Retinal pigment epithelial cell (primary cell): ENCODE results near the gene EPB41L4A.

ENCODE experiments used
- DNase-seq: peaks from one replicate; pipeline ENCODE4 v3.0.0-alpha.2; 2010; ENCODE audit warnings: low read depth
- H3K4me3 ChIP-seq: 2 replicates; pipeline ENCODE4 v1.5.1; 2011; ENCODE audit warnings: mild to moderate bottlenecking, low read length, control low read depth, moderate library complexity
- TF ChIP-seq, protein P1 (sequence below): conservative IDR thresholded peaks from 2 replicates; pipeline ENCODE4 v1.5.1; 2011; ENCODE audit warnings: low read depth, low read length, control low read depth, inconsistent platforms

Gene EPB41L4A

DNA sequence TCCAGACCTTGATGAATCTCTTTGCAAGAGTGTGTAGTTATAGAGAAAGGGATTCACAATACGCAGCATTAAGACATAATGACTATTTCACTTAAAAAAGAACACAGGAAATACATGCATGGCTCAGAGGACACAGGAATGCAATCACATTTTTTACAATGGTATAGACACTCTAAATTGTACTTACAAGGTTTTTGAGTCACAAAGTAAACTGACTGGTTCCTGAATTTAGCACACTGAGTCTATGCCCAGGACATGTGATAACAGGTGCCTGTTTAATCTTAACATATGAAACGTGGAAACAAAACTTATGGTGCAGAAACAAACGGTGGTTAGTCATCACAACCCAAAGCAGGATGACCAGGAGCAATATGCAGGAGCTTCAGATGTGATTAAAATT lies 6.7 kb downstream of the EPB41L4A start:
- H3K4me3 ChIP-seq: no peak overlapping the region
- TF ChIP-seq, protein P1, sequence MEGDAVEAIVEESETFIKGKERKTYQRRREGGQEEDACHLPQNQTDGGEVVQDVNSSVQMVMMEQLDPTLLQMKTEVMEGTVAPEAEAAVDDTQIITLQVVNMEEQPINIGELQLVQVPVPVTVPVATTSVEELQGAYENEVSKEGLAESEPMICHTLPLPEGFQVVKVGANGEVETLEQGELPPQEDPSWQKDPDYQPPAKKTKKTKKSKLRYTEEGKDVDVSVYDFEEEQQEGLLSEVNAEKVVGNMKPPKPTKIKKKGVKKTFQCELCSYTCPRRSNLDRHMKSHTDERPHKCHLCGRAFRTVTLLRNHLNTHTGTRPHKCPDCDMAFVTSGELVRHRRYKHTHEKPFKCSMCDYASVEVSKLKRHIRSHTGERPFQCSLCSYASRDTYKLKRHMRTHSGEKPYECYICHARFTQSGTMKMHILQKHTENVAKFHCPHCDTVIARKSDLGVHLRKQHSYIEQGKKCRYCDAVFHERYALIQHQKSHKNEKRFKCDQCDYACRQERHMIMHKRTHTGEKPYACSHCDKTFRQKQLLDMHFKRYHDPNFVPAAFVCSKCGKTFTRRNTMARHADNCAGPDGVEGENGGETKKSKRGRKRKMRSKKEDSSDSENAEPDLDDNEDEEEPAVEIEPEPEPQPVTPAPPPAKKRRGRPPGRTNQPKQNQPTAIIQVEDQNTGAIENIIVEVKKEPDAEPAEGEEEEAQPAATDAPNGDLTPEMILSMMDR: no peak
- DNase-seq: no peak

DNA sequence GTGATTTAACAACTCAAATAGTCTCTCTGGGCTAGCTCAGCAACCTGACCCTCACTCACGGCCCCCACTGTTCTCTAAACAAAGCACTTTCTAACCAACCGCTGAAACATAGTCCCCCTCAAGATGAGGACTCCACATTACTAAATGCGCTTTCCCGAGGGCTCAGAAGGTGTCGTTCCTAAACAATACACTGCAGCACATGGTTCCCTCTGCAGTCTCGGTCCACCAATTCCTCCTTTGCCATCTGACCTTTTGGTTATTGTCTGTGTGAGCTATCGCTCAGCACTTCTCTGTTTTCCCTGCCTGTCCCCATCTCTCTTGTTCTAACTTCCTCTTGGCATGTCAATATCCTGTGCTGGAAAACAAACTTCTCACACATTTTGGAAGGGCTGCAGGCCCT lies 7.2 kb downstream of the EPB41L4A start:
- TF ChIP-seq, protein P1: no peak
- DNase-seq: no peak

DNA sequence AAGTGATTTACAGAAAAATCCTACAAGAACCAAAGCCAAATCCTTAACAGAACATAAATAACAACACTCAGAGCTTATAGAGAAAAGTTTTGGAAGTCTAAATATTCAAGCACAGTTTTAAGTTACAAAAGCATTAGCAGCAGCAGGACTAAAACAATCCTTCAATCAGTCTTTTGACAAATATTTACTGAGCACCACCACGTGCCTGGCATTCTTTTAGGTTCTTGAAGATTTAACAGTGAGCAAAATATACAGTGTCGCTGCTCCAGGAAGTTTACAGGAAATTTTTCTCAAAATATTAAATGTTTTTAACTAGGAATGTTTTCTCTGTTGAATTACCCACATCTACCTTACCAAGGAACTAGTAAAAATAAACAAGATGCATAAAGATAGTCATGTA lies 11.4 kb downstream of the EPB41L4A start:
- no peak overlapping the region for H3K4me3 ChIP-seq
- TF ChIP-seq, protein P1: no peak
- no peak for DNase-seq

More for the DNA sequence above, 7.2 kb downstream of the EPB41L4A start:
- H3K4me3 ChIP-seq: no peak overlapping the region

DNA sequence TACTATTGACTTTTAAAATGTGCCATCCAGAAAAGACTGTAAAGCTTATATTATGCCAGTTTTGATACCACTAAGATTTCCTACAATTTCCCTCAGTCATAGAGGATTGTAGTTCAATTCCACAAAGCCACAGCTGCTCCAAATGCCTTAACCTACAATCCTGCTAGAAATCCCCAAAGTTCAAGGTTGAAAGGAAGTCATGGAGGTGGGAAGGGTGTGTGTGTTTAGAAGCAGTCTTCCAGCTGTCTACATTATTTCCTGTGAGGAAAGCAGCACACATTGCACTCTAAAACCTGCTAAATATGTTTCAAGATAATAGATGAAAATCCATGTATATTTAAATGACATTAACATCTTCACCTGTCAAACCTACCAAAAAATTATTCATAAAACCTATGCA lies 11.8 kb downstream of the EPB41L4A start:
- DNase-seq: no peak
- TF ChIP-seq, protein P1: no peak

DNA sequence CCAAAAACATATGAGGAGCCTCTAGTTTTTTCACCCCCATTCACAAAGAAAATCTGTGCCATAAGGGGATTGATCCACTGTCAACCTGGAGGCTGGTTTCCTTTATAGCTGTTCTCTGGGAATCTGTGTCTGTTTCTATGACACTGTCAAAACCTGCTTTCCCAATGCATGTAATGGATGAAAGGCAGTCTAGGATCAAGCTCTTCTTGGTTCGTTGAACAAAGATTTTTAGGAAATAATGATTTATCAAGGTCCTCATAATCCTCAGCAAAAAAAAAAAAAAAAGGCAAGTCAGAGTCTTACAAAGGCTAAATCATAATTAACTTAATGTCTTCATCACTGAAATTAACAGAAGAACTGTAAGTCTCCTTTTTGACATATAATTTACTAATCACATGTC lies 16.0 kb downstream of the EPB41L4A start:
- DNase-seq: no peak
- no peak overlapping the region for H3K4me3 ChIP-seq
- TF ChIP-seq, protein P1: no peak

More for the DNA sequence above, 11.8 kb downstream of the EPB41L4A start:
- H3K4me3 ChIP-seq: no peak overlapping the region

DNA sequence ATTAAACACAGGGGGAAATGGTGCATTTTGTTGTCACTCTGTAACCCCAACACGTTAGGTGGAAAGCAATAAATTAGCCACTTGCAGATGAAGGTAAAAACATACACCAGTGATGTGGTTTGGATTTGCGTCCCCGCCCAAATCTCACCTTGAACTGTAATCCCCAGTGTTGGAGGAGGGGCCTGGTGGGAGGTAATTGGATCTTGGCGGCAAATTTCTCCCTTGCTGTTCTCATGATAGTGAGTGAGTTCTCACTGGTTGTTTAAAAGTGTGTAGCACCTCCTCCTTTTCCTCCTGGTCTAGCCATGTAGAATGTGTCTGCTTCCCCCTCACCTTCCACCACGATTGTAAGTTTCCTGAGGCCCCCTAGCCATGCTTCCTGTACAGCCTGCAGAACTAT lies 17.2 kb downstream of the EPB41L4A start:
- TF ChIP-seq, protein P1: no peak
- DNase-seq: no peak
- no peak overlapping the region for H3K4me3 ChIP-seq

DNA sequence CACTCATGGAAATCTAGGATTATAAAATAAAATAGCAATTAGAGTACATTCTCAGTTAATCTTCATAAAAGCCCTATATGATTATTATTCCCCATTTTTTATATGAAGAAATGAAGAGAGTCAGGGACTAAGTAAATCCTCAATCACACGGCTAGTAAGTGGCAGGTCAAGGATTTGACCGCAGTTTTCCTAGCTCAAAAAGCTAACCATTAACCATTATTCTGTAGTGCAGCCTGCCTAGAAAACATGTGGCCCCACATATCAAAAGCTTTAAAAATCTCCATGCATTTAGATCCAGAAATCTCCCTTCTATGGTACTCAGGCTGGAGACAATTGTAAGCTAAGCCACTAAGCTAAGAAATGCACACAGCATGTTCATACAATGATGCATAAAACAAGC lies 21.4 kb downstream of the EPB41L4A start:
- no peak for DNase-seq
- TF ChIP-seq, protein P1: no peak
- H3K4me3 ChIP-seq: no peak overlapping the region
